T47D (cell line): ENCODE measurements around the gene HAPLN1.

Experiments
- DNase-seq, 2 experiments: peaks; one replicate each; pipeline versions ENCODE4 v3.0.0 to v3.0.0-alpha.2; 2011 to 2012; ENCODE audit warnings: low read depth in 1 of 2, low spot score in 1 of 2
- JUND ChIP-seq: IDR thresholded peaks from 2 replicates; pipeline ENCODE4 v1.6.1; 2012; ENCODE audit warnings: low read depth
- in situ Hi-C: cut with HindIII; loops from 2 replicates; pipeline ENCODE4 v1.10.0; 2016; ENCODE audit warnings: low sequenced_read_pairs, low pct_unique_long_range_greater_than_20kb

The HAPLN1 gene

DNA sequence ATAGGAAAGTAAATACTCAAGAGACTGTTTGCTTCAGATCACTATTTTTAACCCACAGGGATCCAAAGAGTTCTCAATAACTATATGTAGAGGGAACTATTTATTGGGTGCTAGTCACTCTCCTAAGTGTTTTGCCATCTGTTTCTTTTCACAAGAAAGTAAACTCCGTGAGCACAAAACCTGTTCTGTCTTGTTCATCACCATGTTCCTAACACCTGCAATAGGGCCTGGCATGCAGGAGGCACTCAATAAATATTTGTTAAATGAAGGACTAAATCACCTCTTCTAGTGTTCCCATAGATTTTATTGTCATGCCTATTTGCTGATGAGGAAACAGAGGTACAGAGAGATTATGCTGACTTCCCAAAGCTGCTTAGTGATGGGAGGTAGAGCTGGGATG, 130.9 kb downstream of the HAPLN1 start:
- peak in 1 of 2 experiments; percentile 64 for DNase-seq
- no peak for TF ChIP-seq JUND
- in situ Hi-C loops: no loop called here
